Keratinocyte (primary cell): ENCODE data around the gene KIAA1217.

Experiments used
- EZH2 ChIP-seq: IDR thresholded peaks from one replicate; pipeline ENCODE4 v1.6.1; 2012; ENCODE audit warnings: inconsistent platforms, mild to moderate bottlenecking, low read length, moderate library complexity
- TF ChIP-seq, protein P1 (sequence below), 3 experiments: IDR thresholded peaks in 1 of 3; conservative IDR thresholded peaks in 1 of 3; optimal IDR thresholded peaks in 1 of 3; 2 replicates in 2 of 3; 3 replicates in 1 of 3; pipeline versions ENCODE3 to v1.5.1; 2011; ENCODE audit warnings: low read length in 3 of 3, mild to moderate bottlenecking in 3 of 3, moderate library complexity in 2 of 3, control low read depth in 1 of 3, inconsistent platforms in 1 of 3; ENCODE audit not compliant: insufficient read depth in 2 of 3; ENCODE audit errors: extremely low read depth in 1 of 3

- TF ChIP-seq, protein P1, sequence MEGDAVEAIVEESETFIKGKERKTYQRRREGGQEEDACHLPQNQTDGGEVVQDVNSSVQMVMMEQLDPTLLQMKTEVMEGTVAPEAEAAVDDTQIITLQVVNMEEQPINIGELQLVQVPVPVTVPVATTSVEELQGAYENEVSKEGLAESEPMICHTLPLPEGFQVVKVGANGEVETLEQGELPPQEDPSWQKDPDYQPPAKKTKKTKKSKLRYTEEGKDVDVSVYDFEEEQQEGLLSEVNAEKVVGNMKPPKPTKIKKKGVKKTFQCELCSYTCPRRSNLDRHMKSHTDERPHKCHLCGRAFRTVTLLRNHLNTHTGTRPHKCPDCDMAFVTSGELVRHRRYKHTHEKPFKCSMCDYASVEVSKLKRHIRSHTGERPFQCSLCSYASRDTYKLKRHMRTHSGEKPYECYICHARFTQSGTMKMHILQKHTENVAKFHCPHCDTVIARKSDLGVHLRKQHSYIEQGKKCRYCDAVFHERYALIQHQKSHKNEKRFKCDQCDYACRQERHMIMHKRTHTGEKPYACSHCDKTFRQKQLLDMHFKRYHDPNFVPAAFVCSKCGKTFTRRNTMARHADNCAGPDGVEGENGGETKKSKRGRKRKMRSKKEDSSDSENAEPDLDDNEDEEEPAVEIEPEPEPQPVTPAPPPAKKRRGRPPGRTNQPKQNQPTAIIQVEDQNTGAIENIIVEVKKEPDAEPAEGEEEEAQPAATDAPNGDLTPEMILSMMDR (optimal IDR thresholded peaks at IDR 0.05 in 1 of 3, IDR thresholded peaks at IDR 0.05 in 1 of 3, conservative IDR thresholded peaks at IDR 0.05 in 1 of 3; ENCODE audit: extremely low read depth in 1 of 3, insufficient read depth in 2 of 3, low read length in 3 of 3), result no peak
- no peak for TF ChIP-seq EZH2
Measured at GRCh38 chr10:24502801-24503460, 294.0 kb downstream of the KIAA1217 start.
